Measurements from ENCODE around the gene COL6A3.

Gene COL6A3

GRCh38 chr2:237283131-237283928 lies 130.6 kb downstream of the COL6A3 start:
- no peak for DNase-seq

GRCh38 chr2:237282568-237283128 lies 131.3 kb downstream of the COL6A3 start:
- DNase-seq: no peak

DNA sequence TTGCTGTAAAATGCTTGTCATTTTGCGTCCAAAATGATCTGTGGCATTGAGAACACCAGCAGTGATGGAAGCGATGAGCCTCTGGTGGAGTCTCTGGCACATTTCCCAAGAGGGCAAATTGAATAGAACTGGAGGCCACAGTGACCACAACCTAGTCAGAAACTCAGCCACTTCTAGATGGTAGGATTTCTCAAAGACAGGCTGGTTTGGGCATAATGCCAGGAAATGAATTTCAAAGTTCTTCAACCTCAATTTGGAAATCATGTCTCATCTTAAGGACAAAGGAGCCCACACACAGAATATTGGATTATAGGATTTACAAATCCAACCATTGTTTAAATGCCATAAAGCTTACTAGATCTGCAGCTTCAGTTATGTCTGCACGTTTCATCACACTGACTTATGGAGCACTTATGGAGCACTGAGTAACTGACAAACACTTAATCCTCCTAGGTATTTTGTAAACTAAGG lies 132.1 kb downstream of the COL6A3 start:
- no peak for DNase-seq

DNA sequence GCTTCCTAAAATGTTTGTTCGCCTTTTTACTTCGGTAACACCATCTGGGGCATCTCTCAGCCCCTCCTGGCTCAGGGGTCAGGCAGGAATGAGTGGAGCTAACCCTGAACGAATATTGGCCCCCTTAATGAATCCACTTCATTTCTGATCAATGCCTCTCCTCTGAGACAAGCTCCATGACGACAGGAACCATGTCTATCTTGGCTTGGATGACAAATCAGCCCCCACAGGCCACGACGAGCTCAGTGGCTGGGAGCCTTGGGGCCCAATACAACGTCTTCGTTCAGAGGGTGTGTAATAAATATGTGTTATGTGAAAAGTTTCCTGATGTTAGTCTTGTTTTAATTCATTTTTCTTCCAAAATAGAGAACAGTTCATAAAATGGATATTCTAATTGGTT lies 133.0 kb downstream of the COL6A3 start:
- no peak for DNase-seq

DNA sequence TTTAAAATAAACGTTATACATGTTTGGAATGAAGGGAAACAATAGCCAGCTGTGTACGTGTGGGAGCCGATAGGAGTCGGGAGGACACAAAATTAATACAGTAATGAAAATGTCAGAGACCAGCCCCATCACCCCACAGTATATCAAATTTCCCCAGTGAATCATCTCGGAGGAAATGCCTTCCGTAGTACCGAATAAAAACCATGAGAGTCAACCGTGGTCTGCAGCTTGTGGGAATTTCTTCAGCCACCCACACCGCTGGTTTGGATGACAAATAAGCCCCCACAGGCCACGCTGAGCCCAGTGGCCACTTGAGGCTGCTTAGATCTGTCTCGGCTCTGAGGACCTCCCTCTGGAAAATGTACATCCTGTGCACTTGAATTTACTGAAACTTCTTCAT lies 133.7 kb downstream of the COL6A3 start:
- no peak for DNase-seq

GRCh38 chr2:237279012-237279768 lies 134.8 kb downstream of the COL6A3 start:
- DNase-seq: no peak

- DNase-seq: no peak
Observed at GRCh38 chr2:237278568-237278967, 135.4 kb downstream of the COL6A3 start.

DNA sequence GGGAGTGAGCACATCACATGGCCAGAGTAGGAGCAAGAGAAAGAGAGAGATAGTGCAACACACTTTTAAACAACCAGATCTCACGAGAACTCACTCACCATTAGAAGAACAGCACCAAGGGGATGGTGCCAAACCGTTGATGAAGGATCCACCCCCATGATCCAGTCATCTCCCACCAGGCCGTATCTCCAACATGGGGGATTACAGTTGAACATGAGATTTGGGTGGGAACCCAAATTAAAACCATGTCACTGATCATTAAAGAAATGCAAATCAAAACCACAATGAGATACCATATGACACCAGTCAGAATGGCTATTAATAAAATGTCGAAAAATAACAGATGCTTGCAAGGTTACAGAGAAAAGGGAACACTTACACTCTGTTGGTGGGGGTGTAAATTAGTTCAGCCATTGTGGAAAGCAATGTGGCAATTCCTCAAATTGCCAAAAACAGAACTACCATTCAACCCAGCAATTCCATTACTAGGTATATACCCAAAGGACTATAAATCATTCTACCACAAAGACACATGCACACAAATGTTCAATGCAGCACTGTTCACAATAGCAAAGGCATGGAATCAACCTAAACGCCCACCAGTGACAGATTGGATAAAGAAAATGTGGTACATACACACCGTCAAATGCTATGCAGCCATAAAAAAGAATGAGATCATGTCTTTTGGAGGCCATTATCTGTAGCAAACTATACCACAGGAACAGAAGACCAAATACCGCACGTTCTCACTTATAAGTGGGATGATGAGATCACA lies 137.1 kb downstream of the COL6A3 start:
- no peak for DNase-seq

All from activated CD4-positive, alpha-beta T cell treated with anti-CD3 and anti-CD28 coated beads, Interleukin-10, Interleukin-2, amounts not matched to agents 100 ng/mL and 50 ng/mL, durations not matched to agents 16 hours and 8 hours (primary cell).